ENCODE measurements around the gene CCL27. TPM values are rescaled to one million over a fixed set of nuclear protein-coding genes. Genes with fewer than 3 reads are reported as not detected.

CCL27 gene
- total and polyA plus RNA-seq, 8 donors = not detected

- peak in 1 of 6 donors; percentile 54 for DNase-seq
- Histone ChIP-seq H3K4me3 (peak overlapping the region; percentile 55 to 82 (median 75)), H3K4me1 (peaks cover 0 to 12% (median 7%) of the 10 kb centered on the region in 3 donors), H3K9me3 (no peaks in the 10 kb centered on the region), H3K27ac (peak overlapping the region; percentile 65 to 82 (median 74)), H3K36me3 (no peaks in the 10 kb centered on the region), H3K27me3 (no peaks in the 10 kb centered on the region)
- intact Hi-C loops (cut with DNase I) = no loop called here
- no peak for FAIRE-seq
- no peak for ATAC-seq
- 9 to 12% methylated on average over 7 of the region's 7 CpGs for WGBS, 2 donors
- no peak for TF ChIP-seq CTCF (IDR thresholded peaks at IDR 0.05)
These were observed 24.4 kb downstream of the CCL27 start for GRCh38 chr9:34638138-34638445.

- 0% methylated on average over 59 to 74 of the region's 74 CpGs for whole genome bisulfite sequencing, 2 donors
- Histone ChIP-seq H3K4me1 (peaks cover 0 to 12% (median 7%) of the 10 kb centered on the region in 3 donors), H3K4me3 (peak within 1 kb of the TSS; percentile 55 to 82 (median 75)), H3K36me3 (no peaks in the 10 kb centered on the region), H3K27me3 (no peaks in the 10 kb centered on the region), H3K27ac (peak within 1 kb of the TSS; percentile 65 to 82 (median 74)), H3K9me3 (no peaks in the 10 kb centered on the region)
- intact Hi-C loops (cut with DNase I) = no loop called here
- no peak for FAIRE-seq
- peak; percentile 97 to 98 (median 98) for ATAC-seq
- TF ChIP-seq CTCF (IDR thresholded peaks at IDR 0.05) = no peak
- peak; percentile 91 to 97 (median 95) for DNase-seq
These were observed 24.9 kb downstream of the CCL27 start, which contains the start of gene SIGMAR1 for GRCh38 chr9:34637356-34638137. TSS of gene SIGMAR1 (minus strand) at chr9:34637787. CDS start at chr9:34637697, 90 bp downstream.

GRCh38 chr9:34636791-34637355 lies 25.6 kb downstream of the CCL27 start:
- DNase-seq = no peak
- WGBS, 2 donors = 6 to 8% methylated on average over 23 of the region's 23 CpGs
- H3K4me1 ChIP-seq = peaks cover 0 to 12% (median 7%) of the 10 kb centered on the region in 3 donors
- H3K27me3 ChIP-seq = no peaks in the 10 kb centered on the region
- ATAC-seq = no peak
- peak overlapping the region; percentile 65 to 82 (median 74) for H3K27ac ChIP-seq
- H3K4me3 ChIP-seq = peak overlapping the region; percentile 55 to 82 (median 75)
- FAIRE-seq = no peak
- TF ChIP-seq CTCF (IDR thresholded peaks at IDR 0.05) = no peak
- H3K36me3 ChIP-seq = no peaks in the 10 kb centered on the region
- intact Hi-C loops (cut with DNase I) = no loop called here
- no peaks in the 10 kb centered on the region for H3K9me3 ChIP-seq

- intact Hi-C loops (cut with DNase I) = no loop called here
- ATAC-seq (no peak), DNase-seq (peak in 1 of 6 donors; percentile 29), FAIRE-seq (no peak)
- H3K4me1 ChIP-seq = peaks cover 0 to 12% (median 7%) of the 10 kb centered on the region in 3 donors
- H3K27me3 ChIP-seq = no peaks in the 10 kb centered on the region
- H3K4me3 ChIP-seq = no peak overlapping the region
- no peaks in the 10 kb centered on the region for H3K9me3 ChIP-seq
- WGBS, 2 donors = 93 to 98% methylated on average over 12 to 14 of the region's 14 CpGs
- TF ChIP-seq CTCF (IDR thresholded peaks at IDR 0.05) = no peak
- H3K36me3 ChIP-seq = no peaks in the 10 kb centered on the region
- no peak overlapping the region for H3K27ac ChIP-seq
These were observed 26.9 kb downstream of the CCL27 start for GRCh38 chr9:34635556-34635955.
